Stomach smooth muscle (tissue), 2 donors: ENCODE measurements around the gene BUB3.

Experiments
- H3K27ac ChIP-seq: one replicate; pipeline ENCODE4 v1.7.0; 2013; ENCODE audit warnings: mild to moderate bottlenecking, low read length, inconsistent platforms
- H3K27me3 ChIP-seq, 2 donors: one replicate each; pipeline ENCODE4 v1.7.0; 2013; ENCODE audit warnings: low read length in 2 of 2; ENCODE audit not compliant: insufficient read depth in 2 of 2, control insufficient read depth in 1 of 2
- H3K36me3 ChIP-seq, 2 donors: one replicate each; pipeline ENCODE4 v1.7.0; 2013; ENCODE audit warnings: low read length in 2 of 2; ENCODE audit not compliant: control insufficient read depth in 2 of 2, insufficient read depth in 2 of 2
- H3K4me1 ChIP-seq: one replicate; pipeline ENCODE4 v1.7.0; 2013; ENCODE audit warnings: low read length; ENCODE audit not compliant: control insufficient read depth, insufficient read depth
- H3K4me3 ChIP-seq, 2 donors: one replicate each; pipeline ENCODE4 v1.7.0; 2013; ENCODE audit warnings: low read length in 2 of 2
- H3K9ac ChIP-seq, 2 donors: one replicate each; pipeline ENCODE4 v1.7.0; 2013; ENCODE audit warnings: low read length in 2 of 2, mild to moderate bottlenecking in 1 of 2
- H3K9me3 ChIP-seq, 2 donors: one replicate each; pipeline ENCODE4 v1.7.0; 2013; ENCODE audit warnings: low read length in 2 of 2; ENCODE audit not compliant: control insufficient read depth in 2 of 2
- donor health status: healthy.
- donor health status: Pancreatic carcinoma.

Gene BUB3

GRCh38 chr10:123134915-123135414 is 19.2 kb upstream of the BUB3 start:
- Histone ChIP-seq H3K4me1 (peaks cover 45% of the 10 kb centered on the region), H3K36me3 (no peaks in the 10 kb centered on the region), H3K4me3 (peak overlapping the region in 1 of 2 donors; percentile 55), H3K9ac (no peak overlapping the region), H3K27ac (no peak overlapping the region), H3K9me3 (no peaks in the 10 kb centered on the region), H3K27me3 (peaks cover 71 to 89% of the 10 kb centered on the region in 2 donors)

- Histone ChIP-seq H3K36me3 (no peaks in the 10 kb centered on the region), H3K9ac (no peak within 1 kb of the TSS), H3K9me3 (no peaks in the 10 kb centered on the region), H3K27me3 (peaks cover 76 to 95% of the 10 kb centered on the region in 2 donors), H3K4me3 (peak within 1 kb of the TSS; percentile 31 to 61), H3K4me1 (peaks cover 45% of the 10 kb centered on the region), H3K27ac (no peak within 1 kb of the TSS)
These were observed 18.6 kb upstream of the BUB3 start, which contains the start of gene HMX3 for GRCh38 chr10:123135415-123136141. TSS of gene HMX3 (plus strand) at chr10:123135970. CDS start at chr10:123136051, 81 bp downstream.

- Histone ChIP-seq H3K9ac (no peak overlapping the region), H3K27ac (no peak overlapping the region), H3K4me1 (peaks cover 45% of the 10 kb centered on the region), H3K27me3 (peaks cover 80 to 98% of the 10 kb centered on the region in 2 donors), H3K9me3 (no peaks in the 10 kb centered on the region), H3K4me3 (no peak overlapping the region), H3K36me3 (no peaks in the 10 kb centered on the region)
These were observed 17.9 kb upstream of the BUB3 start for GRCh38 chr10:123136221-123136805.

- Histone ChIP-seq H3K27me3 (peaks cover 82 to 98% of the 10 kb centered on the region in 2 donors), H3K4me1 (peaks cover 45% of the 10 kb centered on the region), H3K9me3 (no peaks in the 10 kb centered on the region), H3K27ac (no peak overlapping the region), H3K9ac (no peak overlapping the region), H3K4me3 (peak overlapping the region in 1 of 2 donors; percentile 61), H3K36me3 (no peaks in the 10 kb centered on the region)
These were observed 17.2 kb upstream of the BUB3 start for GRCh38 chr10:123136806-123137642.

- H3K9ac ChIP-seq, result no peak overlapping the region
- peaks cover 77 to 98% of the 10 kb centered on the region in 2 donors for H3K27me3 ChIP-seq
These were observed 15.1 kb upstream of the BUB3 start for GRCh38 chr10:123139165-123139520.

GRCh38 chr10:123139521-123140163 is 14.6 kb upstream of the BUB3 start:
- no peak overlapping the region for H3K27ac ChIP-seq
- H3K9ac ChIP-seq, result no peak overlapping the region
- H3K4me3 ChIP-seq, result no peak overlapping the region
- H3K27me3 ChIP-seq, result peaks cover 77 to 98% of the 10 kb centered on the region in 2 donors
- no peaks in the 10 kb centered on the region for H3K9me3 ChIP-seq
- H3K36me3 ChIP-seq, result no peaks in the 10 kb centered on the region
- peaks cover 34% of the 10 kb centered on the region for H3K4me1 ChIP-seq

More at GRCh38 chr10:123139165-123139520, 15.1 kb upstream of the BUB3 start:
- Histone ChIP-seq H3K9me3 (no peaks in the 10 kb centered on the region), H3K4me1 (peaks cover 34% of the 10 kb centered on the region), H3K27ac (no peak overlapping the region), H3K36me3 (no peaks in the 10 kb centered on the region), H3K4me3 (no peak overlapping the region)

GRCh38 chr10:123140164-123140982 is 13.8 kb upstream of the BUB3 start:
- H3K27me3 ChIP-seq, result peaks cover 79 to 98% of the 10 kb centered on the region in 2 donors
- no peaks in the 10 kb centered on the region for H3K9me3 ChIP-seq
- no peak overlapping the region for H3K27ac ChIP-seq
- peaks cover 27% of the 10 kb centered on the region for H3K4me1 ChIP-seq
- H3K4me3 ChIP-seq, result no peak overlapping the region
- H3K9ac ChIP-seq, result no peak overlapping the region
- no peaks in the 10 kb centered on the region for H3K36me3 ChIP-seq

- Histone ChIP-seq H3K27ac (no peak overlapping the region), H3K9me3 (no peaks in the 10 kb centered on the region), H3K27me3 (peaks cover 83 to 98% of the 10 kb centered on the region in 2 donors), H3K4me1 (peaks cover 22% of the 10 kb centered on the region), H3K9ac (no peak overlapping the region), H3K36me3 (no peaks in the 10 kb centered on the region), H3K4me3 (no peak overlapping the region)
These were observed 13.2 kb upstream of the BUB3 start for GRCh38 chr10:123140983-123141390.

- Histone ChIP-seq H3K9ac (no peak overlapping the region), H3K4me1 (peaks cover 11% of the 10 kb centered on the region), H3K4me3 (no peak overlapping the region), H3K27me3 (peaks cover 84 to 99% of the 10 kb centered on the region in 2 donors), H3K27ac (no peak overlapping the region), H3K36me3 (no peaks in the 10 kb centered on the region), H3K9me3 (no peaks in the 10 kb centered on the region)
These were observed 12.2 kb upstream of the BUB3 start for GRCh38 chr10:123141791-123142700.
